ENCODE results near the gene OPRD1.

GRCh38 chr1:28890836-28891235 is 78.9 kb downstream of the OPRD1 start:
- TF ChIP-seq EZH2 (IDR thresholded peaks at IDR 0.05; ENCODE audit: borderline replicate concordance): no peak
- TF ChIP-seq CTCF (IDR thresholded peaks at IDR 0.05; ENCODE audit: poor library complexity): no peak
- TF ChIP-seq EZH2phosphoT487 (IDR thresholded peaks at IDR 0.05; ENCODE audit: low read depth, severe bottlenecking, unreplicated experiment): no peak
